Measurements from ENCODE around the gene PGM2L1. TPM values are rescaled to one million over a fixed set of nuclear protein-coding genes. Genes with fewer than 3 reads are reported as not detected.

PGM2L1 gene
- total RNA-seq, 1 experiment from 2014 or later = 7.8 TPM

DNA sequence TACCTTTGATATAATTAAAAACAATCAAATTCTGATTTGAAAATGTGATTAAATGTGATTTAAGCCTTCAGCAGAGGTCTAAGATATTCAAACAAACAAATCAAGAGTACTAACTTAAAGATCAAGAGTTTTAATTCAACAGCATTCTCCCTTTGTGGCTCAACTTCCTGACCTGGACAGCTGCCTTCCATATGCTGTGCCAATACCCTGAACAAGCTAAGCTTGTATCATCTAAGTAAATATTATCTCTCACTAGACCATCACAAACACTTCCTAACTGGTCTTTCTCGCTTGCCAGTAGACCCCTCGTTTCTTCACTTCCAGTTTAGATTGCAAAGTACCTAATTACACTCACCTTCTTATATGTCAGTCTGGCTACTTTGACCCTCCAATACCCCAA is 50.9 kb downstream of the PGM2L1 start:
- ChIA-PET POLR2A (ENCODE audit: unreplicated experiment) (no interaction called here), CTCF (no interaction called here)
- intact Hi-C loops (cut with micrococcal nuclease; ENCODE audit: unreplicated experiment) = no loop called here
- no peaks in the 10 kb centered on the region for H3K36me3 ChIP-seq (ENCODE audit: low read depth)
- no peaks in the 10 kb centered on the region for H3K9me2 ChIP-seq (ENCODE audit: insufficient read depth)
- TF ChIP-seq EZH2 (IDR thresholded peaks at IDR 0.05; ENCODE audit: low read depth) = no peak
- no peak for TF ChIP-seq CTCF (conservative IDR thresholded peaks at IDR 0.05)
- no peaks in the 10 kb centered on the region for H4K20me1 ChIP-seq (ENCODE audit: insufficient read depth)
- no peak overlapping the region for H3K27ac ChIP-seq
- no peaks in the 10 kb centered on the region for H3K27me3 ChIP-seq (ENCODE audit: insufficient read depth, low read depth)
- no peak overlapping the region for H3K4me3 ChIP-seq
- H2AFZ ChIP-seq = no peak overlapping the region
- no peaks in the 10 kb centered on the region for H3K79me2 ChIP-seq (ENCODE audit: low read depth)
- no peak for DNase-seq
- no peaks in the 10 kb centered on the region for H3K4me1 ChIP-seq (replicated peaks; ENCODE audit: insufficient read depth)
- no peaks in the 10 kb centered on the region for H3K9me3 ChIP-seq (ENCODE audit: insufficient read depth, low read depth)
- no TSS peak for BruUV-seq (replicated peaks)
- no peaks in the 10 kb centered on the region for H3F3A ChIP-seq (ENCODE audit: insufficient read depth, low read depth)
- H3K4me2 ChIP-seq = no peak overlapping the region

- ChIA-PET POLR2A (ENCODE audit: unreplicated experiment) (no interaction called here), CTCF (no interaction called here)
- TF ChIP-seq EZH2 (IDR thresholded peaks at IDR 0.05; ENCODE audit: low read depth) (no peak), CTCF (conservative IDR thresholded peaks at IDR 0.05) (no peak)
- Histone ChIP-seq H3K9me2 (ENCODE audit: insufficient read depth) (no peaks in the 10 kb centered on the region; the same call in 1 of the 2 replicates), H3K27me3 (ENCODE audit: insufficient read depth, low read depth) (no peaks in the 10 kb centered on the region), H3K4me2 (no peak overlapping the region), H4K20me1 (ENCODE audit: insufficient read depth) (no peaks in the 10 kb centered on the region), H3F3A (ENCODE audit: insufficient read depth, low read depth) (no peaks in the 10 kb centered on the region), H3K4me1 (replicated peaks; ENCODE audit: insufficient read depth) (no peaks in the 10 kb centered on the region), H3K27ac (no peak overlapping the region), H2AFZ (no peak overlapping the region), H3K79me2 (ENCODE audit: low read depth) (no peaks in the 10 kb centered on the region), H3K36me3 (ENCODE audit: low read depth) (no peaks in the 10 kb centered on the region), H3K9me3 (ENCODE audit: insufficient read depth, low read depth) (no peaks in the 10 kb centered on the region), H3K4me3 (no peak overlapping the region)
- no peak for DNase-seq
- no TSS peak for BruUV-seq (replicated peaks)
- intact Hi-C loops (cut with micrococcal nuclease; ENCODE audit: unreplicated experiment) = no loop called here
Measured at GRCh38 chr11:74345420-74345819, 52.8 kb downstream of the PGM2L1 start.

DNA sequence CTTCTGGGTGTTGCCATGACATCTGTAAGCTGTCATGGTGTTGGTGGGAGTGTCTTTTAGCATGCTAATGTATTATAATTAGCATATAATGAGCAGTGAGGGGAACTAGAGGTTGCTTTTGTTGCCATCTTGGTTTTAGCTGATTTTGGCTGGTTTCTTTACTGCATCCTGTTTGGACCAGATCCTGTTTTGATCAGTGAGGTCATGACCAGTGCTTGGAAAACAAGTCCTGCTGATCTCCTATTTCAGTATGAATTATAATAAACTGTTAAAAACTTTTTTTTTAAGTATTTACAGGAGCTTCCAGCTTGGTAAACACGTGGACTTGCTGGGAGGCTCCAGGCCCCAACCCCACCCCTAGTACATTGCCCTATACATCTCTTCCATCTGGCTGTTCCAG is 56.3 kb downstream of the PGM2L1 start:
- Histone ChIP-seq H2AFZ (no peak overlapping the region), H3K4me3 (no peak overlapping the region), H3K9me3 (ENCODE audit: insufficient read depth, low read depth) (no peaks in the 10 kb centered on the region), H3K9me2 (ENCODE audit: insufficient read depth) (no peaks in the 10 kb centered on the region; the same call in 1 of the 2 replicates), H4K20me1 (ENCODE audit: insufficient read depth) (no peaks in the 10 kb centered on the region), H3K4me2 (no peak overlapping the region), H3K79me2 (ENCODE audit: low read depth) (no peaks in the 10 kb centered on the region), H3F3A (ENCODE audit: insufficient read depth, low read depth) (no peaks in the 10 kb centered on the region), H3K27ac (no peak overlapping the region), H3K36me3 (ENCODE audit: low read depth) (no peaks in the 10 kb centered on the region), H3K27me3 (ENCODE audit: insufficient read depth, low read depth) (no peaks in the 10 kb centered on the region), H3K4me1 (replicated peaks; ENCODE audit: insufficient read depth) (no peaks in the 10 kb centered on the region)
- BruUV-seq (replicated peaks) = no TSS peak
- no peak for TF ChIP-seq CTCF (conservative IDR thresholded peaks at IDR 0.05)
- TF ChIP-seq EZH2 (IDR thresholded peaks at IDR 0.05; ENCODE audit: low read depth) = no peak
- DNase-seq = no peak
- ChIA-PET CTCF (no interaction called here), POLR2A (ENCODE audit: unreplicated experiment) (interaction anchor here (0.6 kb wide), 1 partner anchor 1200 kb away, joined by 9 read pairs; the partner anchor contains the start of gene FCHSD2)
- intact Hi-C loops (cut with micrococcal nuclease; ENCODE audit: unreplicated experiment) = no loop called here
